ENCODE data around the gene ANO2.

DNA sequence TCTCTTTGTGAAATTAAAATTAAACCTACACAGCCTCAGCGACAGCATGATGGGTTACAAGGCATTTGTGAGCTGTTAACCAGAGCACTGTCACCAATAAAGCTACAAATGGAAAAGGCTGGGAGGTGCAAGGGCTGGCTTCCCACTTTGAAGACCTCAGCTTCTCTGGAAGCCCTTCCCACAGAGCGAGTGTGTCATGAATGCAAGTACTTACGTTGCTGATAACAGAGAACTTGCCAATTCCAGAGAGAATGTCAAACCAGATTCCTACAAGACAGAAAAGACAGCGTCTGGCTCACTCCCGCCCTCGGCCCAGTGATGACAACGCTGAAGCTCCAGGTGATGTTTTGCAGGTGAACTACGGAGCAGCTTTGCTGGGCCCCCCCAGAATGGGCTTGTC is 367.3 kb downstream of the ANO2 start:
- TF ChIP-seq, protein P1, sequence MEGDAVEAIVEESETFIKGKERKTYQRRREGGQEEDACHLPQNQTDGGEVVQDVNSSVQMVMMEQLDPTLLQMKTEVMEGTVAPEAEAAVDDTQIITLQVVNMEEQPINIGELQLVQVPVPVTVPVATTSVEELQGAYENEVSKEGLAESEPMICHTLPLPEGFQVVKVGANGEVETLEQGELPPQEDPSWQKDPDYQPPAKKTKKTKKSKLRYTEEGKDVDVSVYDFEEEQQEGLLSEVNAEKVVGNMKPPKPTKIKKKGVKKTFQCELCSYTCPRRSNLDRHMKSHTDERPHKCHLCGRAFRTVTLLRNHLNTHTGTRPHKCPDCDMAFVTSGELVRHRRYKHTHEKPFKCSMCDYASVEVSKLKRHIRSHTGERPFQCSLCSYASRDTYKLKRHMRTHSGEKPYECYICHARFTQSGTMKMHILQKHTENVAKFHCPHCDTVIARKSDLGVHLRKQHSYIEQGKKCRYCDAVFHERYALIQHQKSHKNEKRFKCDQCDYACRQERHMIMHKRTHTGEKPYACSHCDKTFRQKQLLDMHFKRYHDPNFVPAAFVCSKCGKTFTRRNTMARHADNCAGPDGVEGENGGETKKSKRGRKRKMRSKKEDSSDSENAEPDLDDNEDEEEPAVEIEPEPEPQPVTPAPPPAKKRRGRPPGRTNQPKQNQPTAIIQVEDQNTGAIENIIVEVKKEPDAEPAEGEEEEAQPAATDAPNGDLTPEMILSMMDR (IDR thresholded peaks at IDR 0.05) = no peak
- TF ChIP-seq EP300 (IDR thresholded peaks at IDR 0.05) (no peak), POLR2A (IDR thresholded peaks at IDR 0.05) (no peak), POLR2AphosphoS5 (IDR thresholded peaks at IDR 0.05) (no peak)

All from stomach (tissue), 4 donors.